ENCODE results near the gene KLHL25. TPM values are rescaled to one million over a fixed set of nuclear protein-coding genes. Genes with fewer than 3 reads are reported as not detected.

The KLHL25 gene
- total and polyA plus RNA-seq, 2 of the 8 experiments (the other 6 are each of a cell fraction or from before 2014, with no cell fraction given), result 16.5 to 22.0 TPM

DNA sequence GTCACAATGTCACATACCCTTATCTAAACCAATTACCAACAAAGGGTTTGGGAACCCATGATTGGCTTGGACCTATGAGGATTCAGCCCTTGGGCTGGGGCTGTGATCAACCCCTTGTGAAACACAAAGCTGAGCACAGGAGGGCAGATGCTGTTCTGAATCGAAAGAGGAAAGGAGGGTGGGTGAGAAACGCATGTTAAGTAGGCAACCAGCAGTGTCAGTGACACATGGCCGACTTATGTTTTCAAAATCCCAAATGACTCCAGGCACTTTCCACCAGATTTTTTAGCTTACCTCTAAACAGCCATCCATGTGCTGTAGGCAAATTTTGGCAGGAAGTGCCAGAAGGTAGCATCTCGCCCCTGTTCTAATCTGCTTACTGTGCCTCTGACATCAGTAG lies 34.1 kb upstream of the KLHL25 start:
- no peaks in the 10 kb centered on the region for H3K9me3 ChIP-seq (ENCODE audit: insufficient read depth in 2 of 2, low read depth in 1 of 2, low read length in 1 of 2)
- no peak overlapping the region for H4K91ac ChIP-seq (replicated peaks; ENCODE audit: insufficient read length, low read length)
- no peak overlapping the region for H2BK5ac ChIP-seq (ENCODE audit: low read depth, low read length)
- no peak overlapping the region for H3K14ac ChIP-seq (ENCODE audit: insufficient read length)
- H4K8ac ChIP-seq (ENCODE audit: extremely low read depth, insufficient read depth, low read length), result no peak overlapping the region
- no peak overlapping the region for H3K23ac ChIP-seq (ENCODE audit: insufficient read length)
- no peak overlapping the region for H2AK5ac ChIP-seq (ENCODE audit: low read depth, low read length)
- no peak overlapping the region for H2BK20ac ChIP-seq (ENCODE audit: low read length)
- WGBS, 2 experiments (ENCODE audit: extremely low coverage in 1 of 2, insufficient coverage in 1 of 2, insufficient read length in 1 of 2, insufficient replicate concordance in 2 of 2, low coverage in 1 of 2, low lambda C conversion rate in 2 of 2, missing lambda C conversion rate in 1 of 2), result 84% methylated on average over 4 of the region's 4 CpGs; no CpG with 5 or more reads in 1 of the 2 experiments
- H4K20me1 ChIP-seq (replicated peaks in 1 of 2; ENCODE audit: control insufficient read depth in 1 of 2, insufficient read depth in 2 of 2, low read length in 2 of 2), result no peaks in the 10 kb centered on the region
- H3K4me3 ChIP-seq (ENCODE audit: extremely low read depth in 1 of 4, insufficient read depth in 2 of 4, low read depth in 3 of 4, low read length in 4 of 4), result no peak overlapping the region
- H3K18ac ChIP-seq (ENCODE audit: extremely low read depth, low read length), result no peak overlapping the region
- no peak overlapping the region for H2AFZ ChIP-seq (ENCODE audit: low read length)
- H3K23me2 ChIP-seq (ENCODE audit: low read depth, low read length), result no peaks in the 10 kb centered on the region
- no peaks in the 10 kb centered on the region for H3K27me3 ChIP-seq (replicated peaks in 1 of 4; ENCODE audit: control insufficient read depth in 3 of 4, extremely low read depth in 1 of 4, insufficient read depth in 3 of 4, low read length in 3 of 4)
- no peak overlapping the region for H3K4me2 ChIP-seq (ENCODE audit: insufficient read depth in 1 of 2, low read depth in 2 of 2, low read length in 2 of 2)
- no peak for FAIRE-seq
- H4K5ac ChIP-seq (ENCODE audit: insufficient read length, low read depth, low read length), result no peak overlapping the region
- H3K9ac ChIP-seq (replicated peaks in 1 of 4; ENCODE audit: extremely low read depth in 1 of 4, low read depth in 3 of 4, low read length in 3 of 4), result no peak overlapping the region
- H2BK120ac ChIP-seq (replicated peaks; ENCODE audit: low read depth, low read length), result no peak overlapping the region
- CTCF ChIA-PET (ENCODE audit: partially characterized antibody), result interaction anchor here (0.9 to 2.3 kb wide), 5 partner anchors 11 to 99 kb away, joined by 3 to 8 read pairs (median 6); no protein-coding TSS in a partner anchor
- DNase-seq (ENCODE audit: low read depth in 1 of 2, low spot score in 2 of 2), result no peak
- TF ChIP-seq RXRA (IDR thresholded peaks at IDR 0.05; ENCODE audit: insufficient read depth, low read depth, low read length) (no peak), ATF3 (IDR thresholded peaks at IDR 0.05; ENCODE audit: insufficient read depth, low read depth, low read length) (no peak), FOSL1 (IDR thresholded peaks at IDR 0.05; ENCODE audit: insufficient read depth, low read depth, low read length) (no peak), ASH2L (IDR thresholded peaks at IDR 0.05; ENCODE audit: low read length) (no peak), PHF8 (conservative IDR thresholded peaks at IDR 0.05; ENCODE audit: low read depth, low read length) (no peak), RNF2 (IDR thresholded peaks at IDR 0.05; ENCODE audit: borderline replicate concordance, low read depth, low read length, missing control alignments, poor library complexity, severe bottlenecking) (no peak), KDM4A (IDR thresholded peaks at IDR 0.05; ENCODE audit: low read depth, low read length, severe bottlenecking) (no peak), TBP (IDR thresholded peaks at IDR 0.05; ENCODE audit: low read depth, low read length) (no peak), EZH2 (IDR thresholded peaks at IDR 0.05; ENCODE audit: low read depth, low read length, severe bottlenecking) (no peak)
- no peak overlapping the region for H2BK15ac ChIP-seq (ENCODE audit: low read length)
- H3K79me2 ChIP-seq (ENCODE audit: control insufficient read depth in 1 of 2, insufficient read depth in 2 of 2, low read length in 2 of 2), result no peaks in the 10 kb centered on the region
- no peaks in the 10 kb centered on the region for H3K4me1 ChIP-seq (replicated peaks in 1 of 4; ENCODE audit: control insufficient read depth in 3 of 4, insufficient read depth in 4 of 4, low read length in 3 of 4)
- no peak overlapping the region for H2BK12ac ChIP-seq (ENCODE audit: low read depth, low read length)
- POLR2A ChIA-PET (ENCODE audit: partially characterized antibody), result no interaction called here
- H3K27ac ChIP-seq (ENCODE audit: low read depth, low read length), result no peak overlapping the region
- H3K56ac ChIP-seq (replicated peaks; ENCODE audit: insufficient read length, low read depth, low read length), result no peak overlapping the region
- no peak overlapping the region for H3K4ac ChIP-seq (replicated peaks; ENCODE audit: insufficient read length, low read depth, low read length)
- no peaks in the 10 kb centered on the region for H3K36me3 ChIP-seq (ENCODE audit: control insufficient read depth in 2 of 4, insufficient read depth in 4 of 4, low read length in 3 of 4)
- H3K79me1 ChIP-seq (ENCODE audit: low read depth, low read length), result no peaks in the 10 kb centered on the region
